SK-N-SH treated with all-trans-retinoic acid at 6 μM for 48 hours (cell line): ENCODE measurements around the gene PEX10.

Source experiments
- ATAC-seq: fragments of 200-7000 bp; cut with Tn5 transposase; 3 replicates; pipeline ENCODE4 v1.9.1; 2020; ENCODE audit warnings: mild to moderate bottlenecking, moderate library complexity
- ARNTL ChIP-seq: fragments of 450-650 bp; formaldehyde crosslinking; IDR thresholded peaks from 2 replicates; pipeline ENCODE4 v1.5.0; 2020; ENCODE audit warnings: low read depth, mild to moderate bottlenecking, moderate library complexity, borderline replicate concordance
- BACH2 ChIP-seq: fragments of 250-450 bp; sonication (Bioruptor Pico); IDR thresholded peaks from 2 replicates; pipeline ENCODE4 v1.9.0; 2021; ENCODE audit warnings: mild to moderate bottlenecking, borderline replicate concordance
- CREB5 ChIP-seq: fragments of 250-450 bp; sonication (Bioruptor Pico); IDR thresholded peaks from 2 replicates; pipeline ENCODE4 v1.5.1; 2020; ENCODE audit warnings: low read depth, mild to moderate bottlenecking, moderate library complexity
- CSDC2 ChIP-seq: fragments of 250-450 bp; sonication (Bioruptor Pico); IDR thresholded peaks from 2 replicates; pipeline ENCODE4 v1.5.0; 2020; ENCODE audit warnings: mild to moderate bottlenecking, moderate library complexity
- GLIS3 ChIP-seq: fragments of 250-450 bp; sonication (Bioruptor Pico); IDR thresholded peaks from 2 replicates; pipeline ENCODE4 v1.5.0; 2020; ENCODE audit warnings: mild to moderate bottlenecking, moderate library complexity
- OSR1 ChIP-seq: fragments of 250-450 bp; sonication (Bioruptor Pico); IDR thresholded peaks from 2 replicates; pipeline ENCODE4 v1.8.0; 2022; ENCODE audit warnings: moderate library complexity, mild to moderate bottlenecking, inconsistent platforms
- POU6F1 ChIP-seq: fragments of 250-450 bp; sonication (Bioruptor Pico); IDR thresholded peaks from 2 replicates; pipeline ENCODE4 v1.8.0; 2021; ENCODE audit warnings: low read depth, mild to moderate bottlenecking, moderate library complexity, borderline replicate concordance
- RARB ChIP-seq: fragments of 250-450 bp; sonication (Bioruptor Pico); IDR thresholded peaks from 2 replicates; pipeline ENCODE4 v1.8.0; 2021; ENCODE audit warnings: mild to moderate bottlenecking, moderate library complexity
- SNAI2 ChIP-seq: fragments of 250-450 bp; sonication (Bioruptor Pico); IDR thresholded peaks from 2 replicates; pipeline ENCODE4 v1.5.0; 2020; ENCODE audit warnings: mild to moderate bottlenecking, moderate library complexity
- TCF4 ChIP-seq: fragments of 250-450 bp; sonication (Bioruptor Pico); IDR thresholded peaks from 2 replicates; pipeline ENCODE4 v1.8.0; 2021; ENCODE audit warnings: mild to moderate bottlenecking, moderate library complexity, borderline replicate concordance
- TSHZ2 ChIP-seq: fragments of 250-450 bp; sonication (Bioruptor Pico); IDR thresholded peaks from 2 replicates; pipeline ENCODE4 v1.5.0; 2020; ENCODE audit warnings: mild to moderate bottlenecking, moderate library complexity
- ZC3H10 ChIP-seq: fragments of 250-450 bp; sonication (Bioruptor Pico); IDR thresholded peaks from 2 replicates; pipeline ENCODE4 v1.5.1; 2021; ENCODE audit warnings: mild to moderate bottlenecking, moderate library complexity
- ZFP3 ChIP-seq: fragments of 250-450 bp; sonication (Bioruptor Pico); IDR thresholded peaks from 2 replicates; pipeline ENCODE4 v1.5.0; 2020; ENCODE audit warnings: mild to moderate bottlenecking, moderate library complexity
- ZFP30 ChIP-seq: fragments of 450-650 bp; formaldehyde crosslinking; IDR thresholded peaks from 2 replicates; pipeline ENCODE4 v1.5.0; 2022; ENCODE audit warnings: mild to moderate bottlenecking, moderate library complexity
- ZNF565 ChIP-seq: fragments of 450-650 bp; formaldehyde crosslinking; conservative IDR thresholded peaks from 2 replicates; pipeline ENCODE4 v1.5.0; 2020; ENCODE audit warnings: low read depth, mild to moderate bottlenecking, moderate library complexity
- ZNF70 ChIP-seq: fragments of 450-650 bp; formaldehyde crosslinking; IDR thresholded peaks from 2 replicates; pipeline ENCODE4 v1.5.0; 2020; ENCODE audit warnings: mild to moderate bottlenecking, moderate library complexity
- ZNF8 ChIP-seq: fragments of 450-650 bp; formaldehyde crosslinking; IDR thresholded peaks from 2 replicates; pipeline ENCODE4 v1.5.0; 2020; ENCODE audit warnings: mild to moderate bottlenecking, moderate library complexity
- TF ChIP-seq, protein P1 (sequence below): fragments of 250-450 bp; sonication (Bioruptor Pico); IDR thresholded peaks from 2 replicates; pipeline ENCODE4 v1.5.1; 2021; ENCODE audit warnings: mild to moderate bottlenecking, moderate library complexity

PEX10 gene

GRCh38 chr1:2428490-2428889 lies 16.1 kb upstream of the PEX10 start:
- ATAC-seq = no peak
- no peak for TF ChIP-seq BACH2 (CRISPR knock-in tag)
- TF ChIP-seq ZC3H10 = no peak
- TF ChIP-seq ZFP30 (CRISPR knock-in tag) = no peak
- TF ChIP-seq ZNF70 (CRISPR knock-in tag) = no peak
- no peak for TF ChIP-seq ARNTL (CRISPR knock-in tag)
- TF ChIP-seq TCF4 (CRISPR knock-in tag) = no peak
- no peak for TF ChIP-seq TSHZ2 (CRISPR knock-in tag)
- TF ChIP-seq POU6F1 (CRISPR knock-in tag) = no peak
- TF ChIP-seq SNAI2 (CRISPR knock-in tag) = no peak

DNA sequence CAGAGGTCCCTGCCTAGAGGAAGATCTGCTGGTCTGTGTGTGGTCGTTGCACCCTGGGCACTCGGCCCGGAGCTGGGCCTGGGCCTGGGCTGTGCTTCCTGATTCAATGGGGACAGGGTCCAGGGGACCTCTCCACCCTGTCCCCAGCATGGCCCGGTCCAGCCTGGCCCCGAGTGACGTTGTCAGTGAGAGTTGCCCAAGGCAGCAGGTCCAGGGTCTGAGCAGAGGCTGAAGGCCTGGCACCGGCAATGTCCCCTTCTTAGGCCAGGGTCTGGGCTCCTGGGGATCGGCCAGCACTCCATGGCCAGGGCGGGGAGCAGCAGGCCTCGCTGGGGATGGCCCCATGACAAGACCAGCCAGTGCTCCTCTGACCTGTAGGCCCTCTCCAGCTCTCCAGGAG lies 15.6 kb upstream of the PEX10 start:
- no peak for TF ChIP-seq ZFP3
- ATAC-seq = no peak

DNA sequence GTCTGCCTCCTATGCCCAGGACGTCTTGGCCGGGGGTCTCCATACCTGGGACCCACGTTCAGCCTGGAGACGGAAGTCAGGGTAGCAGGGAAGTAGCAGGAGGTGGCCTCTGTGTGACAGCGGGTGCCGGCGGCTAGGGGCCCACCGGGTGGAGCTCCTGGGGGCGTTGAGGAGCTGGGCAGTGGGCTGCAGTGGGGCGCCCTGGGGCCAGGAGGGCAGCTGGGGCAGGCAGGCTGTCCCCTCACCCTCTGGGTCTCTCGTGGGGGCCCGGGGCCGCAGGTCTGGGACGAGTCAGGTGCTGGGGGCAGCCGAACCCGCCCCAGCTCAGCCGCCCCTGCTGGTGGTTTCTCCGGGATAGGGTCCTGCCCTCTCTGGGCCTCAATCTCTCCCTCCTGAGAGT lies 14.7 kb upstream of the PEX10 start:
- no peak for TF ChIP-seq ZNF8
- no peak for TF ChIP-seq RARB (CRISPR knock-in tag)
- no peak for TF ChIP-seq CREB5
- no peak for TF ChIP-seq BACH2 (CRISPR knock-in tag)
- no peak for TF ChIP-seq POU6F1 (CRISPR knock-in tag)
- TF ChIP-seq, protein P1, sequence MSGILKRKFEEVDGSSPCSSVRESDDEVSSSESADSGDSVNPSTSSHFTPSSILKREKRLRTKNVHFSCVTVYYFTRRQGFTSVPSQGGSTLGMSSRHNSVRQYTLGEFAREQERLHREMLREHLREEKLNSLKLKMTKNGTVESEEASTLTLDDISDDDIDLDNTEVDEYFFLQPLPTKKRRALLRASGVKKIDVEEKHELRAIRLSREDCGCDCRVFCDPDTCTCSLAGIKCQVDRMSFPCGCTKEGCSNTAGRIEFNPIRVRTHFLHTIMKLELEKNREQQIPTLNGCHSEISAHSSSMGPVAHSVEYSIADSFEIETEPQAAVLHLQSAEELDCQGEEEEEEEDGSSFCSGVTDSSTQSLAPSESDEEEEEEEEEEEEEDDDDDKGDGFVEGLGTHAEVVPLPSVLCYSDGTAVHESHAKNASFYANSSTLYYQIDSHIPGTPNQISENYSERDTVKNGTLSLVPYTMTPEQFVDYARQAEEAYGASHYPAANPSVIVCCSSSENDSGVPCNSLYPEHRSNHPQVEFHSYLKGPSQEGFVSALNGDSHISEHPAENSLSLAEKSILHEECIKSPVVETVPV (CRISPR knock-in tag) = no peak
- TF ChIP-seq TCF4 (CRISPR knock-in tag) = no peak
- no peak for TF ChIP-seq TSHZ2 (CRISPR knock-in tag)
- TF ChIP-seq OSR1 (CRISPR knock-in tag) = no peak
- ATAC-seq = no peak

- TF ChIP-seq CSDC2 (CRISPR knock-in tag) = no peak
- no peak for TF ChIP-seq ZNF565 (CRISPR knock-in tag)
- TF ChIP-seq TSHZ2 (CRISPR knock-in tag) = no peak
- no peak for TF ChIP-seq ZNF8
- no peak for TF ChIP-seq ZFP3
- TF ChIP-seq ZFP30 (CRISPR knock-in tag) = no peak
- no peak for TF ChIP-seq GLIS3 (CRISPR knock-in tag)
- TF ChIP-seq ARNTL (CRISPR knock-in tag) = no peak
Observed at GRCh38 chr1:2426540-2426939, 14.2 kb upstream of the PEX10 start.

More at GRCh38 chr1:2426540-2426939, 14.2 kb upstream of the PEX10 start:
- no peak for ATAC-seq
